ENCODE data around the gene TSPYL4. TPM values are rescaled to one million over a fixed set of nuclear protein-coding genes. Genes with fewer than 3 reads are reported as not detected.

Gene TSPYL4
- total RNA-seq = 8.6 and 10.3 TPM in 2 replicates

DNA sequence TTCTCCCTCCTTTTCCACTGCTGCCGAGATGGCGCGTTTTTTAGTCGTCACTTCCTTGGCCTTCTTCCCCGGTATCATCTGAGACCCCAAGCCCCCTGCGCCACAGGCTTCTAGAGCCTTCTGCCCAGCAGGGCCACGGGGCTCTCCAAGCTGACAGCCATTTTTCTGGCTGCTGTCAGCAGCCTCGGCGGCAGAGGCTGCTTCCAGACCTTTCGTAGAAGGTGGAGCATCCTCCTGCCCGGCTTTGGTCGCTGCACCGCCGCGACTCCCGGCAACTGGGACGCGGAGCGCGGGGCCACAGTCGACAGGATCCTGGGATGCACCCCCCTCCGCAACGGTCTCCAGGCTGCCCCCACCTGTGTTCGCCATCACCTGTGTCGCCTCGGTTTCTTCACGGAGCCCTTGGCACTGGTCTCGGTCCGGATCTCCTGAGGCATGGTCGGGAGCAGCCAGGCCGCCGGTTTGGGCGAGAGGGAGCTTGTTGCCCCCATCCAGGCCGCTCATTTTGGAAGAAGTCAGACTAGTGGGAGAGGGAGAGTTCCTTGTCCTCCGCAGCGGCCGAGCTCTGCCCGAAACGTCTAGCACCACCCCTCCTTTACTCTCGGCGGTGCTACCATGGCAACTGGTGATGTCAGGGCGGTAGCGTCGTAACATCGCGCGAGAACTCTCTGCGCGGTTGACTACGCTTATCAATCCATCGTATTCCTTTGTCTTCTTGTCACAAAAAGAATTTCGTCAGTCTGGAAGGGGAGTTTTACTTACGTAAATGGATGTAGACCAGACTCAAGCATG lies at the start of gene TSPYL4:
Gene TSPYL4, minus strand, starts transcription at position 571 of the 792 bp plus-strand sequence. Its CDS starts 67 bp downstream, at position 504.

DNA sequence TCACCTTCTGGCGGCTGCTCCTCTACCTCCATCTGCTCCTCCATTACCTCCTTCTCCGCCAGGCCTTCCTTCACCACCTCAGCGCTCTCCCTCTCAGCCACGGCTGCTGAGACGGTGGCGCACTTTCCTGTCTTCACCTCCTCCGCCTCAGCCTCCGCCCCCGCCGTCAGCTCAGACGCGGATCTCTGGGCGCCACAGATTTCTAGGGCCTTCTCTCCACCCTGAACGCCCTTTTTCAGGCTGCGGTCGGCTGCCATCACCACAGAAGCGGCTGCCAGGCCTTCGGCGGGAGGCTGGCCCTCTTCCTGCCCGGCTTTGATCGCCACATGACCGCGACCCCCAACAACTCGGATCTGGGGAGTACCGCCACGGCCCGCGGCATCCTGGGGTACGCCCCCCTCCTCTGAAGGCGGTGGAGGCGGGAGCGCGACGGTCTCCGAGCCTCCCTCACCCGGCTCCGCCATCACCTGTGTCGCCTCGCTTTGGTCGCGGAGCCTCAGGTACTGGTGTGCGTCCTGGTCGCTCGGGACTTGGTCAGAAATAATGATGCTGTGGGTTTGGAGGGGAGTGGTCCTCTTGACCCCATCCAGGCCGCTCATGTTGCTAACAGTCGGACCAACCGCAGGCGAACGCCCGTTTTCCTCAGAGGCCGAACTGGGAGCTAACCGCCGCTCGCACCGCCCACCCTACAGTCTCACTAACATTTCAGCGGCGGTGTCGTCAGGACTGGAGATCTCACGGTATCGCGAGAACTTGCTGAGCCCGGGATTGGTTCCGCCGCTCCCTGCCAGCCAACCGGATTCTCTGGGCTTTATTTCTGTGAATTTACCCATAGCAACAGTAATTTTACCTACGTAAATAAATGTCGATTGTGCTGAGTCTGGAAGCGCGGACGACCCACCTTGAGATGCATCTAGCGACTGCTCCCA lies 25.6 kb upstream of the TSPYL4 start, which contains the start of gene TSPYL1:
Gene TSPYL1, minus strand, starts transcription at position 699 of the 929 bp plus-strand sequence. Its CDS starts 100 bp downstream, at position 599.

Other genes starting within 250 kb of the TSPYL4 start
- 0.15 and 0.17 TPM in 2 replicates for gene FRK, start 193.2 kb downstream of the TSPYL4 start, total RNA-seq
- gene NT5DC1, start 153.2 kb downstream of the TSPYL4 start, total RNA-seq = 13.7 and 16.8 TPM in 2 replicates
- gene COL10A1, start 127.9 kb downstream of the TSPYL4 start, total RNA-seq = under 0.01 and 0.17 TPM in 2 replicates
- gene TSPYL1, start 25.9 kb upstream of the TSPYL4 start, total RNA-seq = 45.3 and 53.6 TPM in 2 replicates
- gene DSE, start 116.9 kb upstream of the TSPYL4 start, total RNA-seq = 22.4 and 25.0 TPM in 2 replicates
- gene CALHM6, start 207.3 kb upstream of the TSPYL4 start, total RNA-seq = 1.8 and 2.2 TPM in 2 replicates